Measurements from ENCODE around the gene FAM83B.

DNA sequence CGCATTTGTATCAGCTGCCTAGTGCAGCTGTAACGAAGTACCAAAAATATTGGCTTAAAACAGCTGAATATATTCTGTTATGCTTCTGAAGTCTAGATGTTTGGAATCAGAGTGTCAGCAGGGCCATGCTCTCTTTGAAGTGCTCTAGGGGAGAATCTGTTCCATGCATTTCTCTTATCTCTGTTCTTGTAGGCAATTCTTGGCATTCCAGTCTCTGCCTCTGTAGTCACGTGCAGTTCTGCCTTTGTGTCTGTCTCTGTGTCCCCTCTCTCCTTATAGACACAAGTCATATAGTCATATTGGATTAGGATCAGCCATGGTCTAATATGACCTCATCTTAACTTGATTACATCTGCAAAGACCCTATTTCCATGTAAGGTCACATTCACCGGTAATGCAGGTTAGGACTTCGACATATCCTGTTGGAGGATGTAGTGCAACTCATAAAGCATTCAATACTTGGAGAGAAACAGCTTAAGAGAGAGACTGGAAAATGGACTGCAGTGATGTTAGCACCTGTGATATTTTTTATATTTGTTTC lies 18.6 kb downstream of the FAM83B start:
- TF ChIP-seq GLIS3 (CRISPR knock-in tag; IDR thresholded peaks at IDR 0.05) (no peak), ZFP30 (CRISPR knock-in tag; IDR thresholded peaks at IDR 0.05) (no peak), ARNTL (CRISPR knock-in tag; IDR thresholded peaks at IDR 0.05; ENCODE audit: borderline replicate concordance, low read depth) (no peak), OSR1 (CRISPR knock-in tag; IDR thresholded peaks at IDR 0.05) (no peak), PPARA (CRISPR knock-in tag; IDR thresholded peaks at IDR 0.05; ENCODE audit: borderline replicate concordance) (no peak), ZFP3 (CRISPR knock-in tag; IDR thresholded peaks at IDR 0.05) (no peak), ZC3H10 (CRISPR knock-in tag; IDR thresholded peaks at IDR 0.05) (no peak), BACH2 (CRISPR knock-in tag; IDR thresholded peaks at IDR 0.05; ENCODE audit: borderline replicate concordance) (no peak)
